H1 (cell line): ENCODE data around the gene TEAD2. TPM values are rescaled to one million over a fixed set of nuclear protein-coding genes. Genes with fewer than 3 reads are reported as not detected.

Experiments
- CBX8 ChIP-seq: fragments of 300-800, 300-1000 bp; sonication (generic); IDR thresholded peaks from 2 replicates; pipeline ENCODE4 v1.7.1; 2016; ENCODE audit warnings: low read depth, low read length, borderline replicate concordance
- EZH2 ChIP-seq: fragments of 200-600 bp; sonication (generic); IDR thresholded peaks from 2 replicates; pipeline ENCODE4 v1.7.1; 2012; ENCODE audit warnings: low read depth, mild to moderate bottlenecking, moderate library complexity, low read length, inconsistent platforms; ENCODE audit not compliant: severe bottlenecking
- RFX5 ChIP-seq: IDR thresholded peaks from 2 replicates; pipeline ENCODE4 v1.6.1; 2011; ENCODE audit warnings: low read depth, low read length, improper control_type of control experiment, borderline replicate concordance
- TBP ChIP-seq: IDR thresholded peaks from 2 replicates; pipeline ENCODE4 v1.6.1; 2011; ENCODE audit warnings: low read depth, low read length, improper control_type of control experiment
- polyA plus RNA-seq, 7 experiments: library from polyadenylated mRNA; depleted of rRNA in 3 of 7; stranded (reverse) in 5 of 7; unstranded in 2 of 7; fragments of >200 nt in 5 of 7; fragments of 200-250 nt in 2 of 7; gene quantifications; 1 replicate in 5 of 7; 2 replicates in 1 of 7; 4 replicates in 1 of 7; pipeline versions ENCODE4 v1.2.1 to v1.2.3, GENCODE V29; 2011 to 2013; ENCODE audit warnings: missing spikeins in 2 of 7, mixed read lengths in 2 of 7
- total RNA-seq: library from RNA; stranded (reverse); fragmentation: NEBNext Ultra II Directional; extraction: Animal tissue kit (Norgen Biotek cat#: 25700); gene quantifications from 2 replicates; pipeline ENCODE4 v1.2.1, GENCODE V29; 2021

Gene TEAD2
- total and polyA plus RNA-seq, 2 of the 8 experiments (the other 6 are each of a cell fraction or from before 2014, with no cell fraction given) = 87.6 to 146 TPM

DNA sequence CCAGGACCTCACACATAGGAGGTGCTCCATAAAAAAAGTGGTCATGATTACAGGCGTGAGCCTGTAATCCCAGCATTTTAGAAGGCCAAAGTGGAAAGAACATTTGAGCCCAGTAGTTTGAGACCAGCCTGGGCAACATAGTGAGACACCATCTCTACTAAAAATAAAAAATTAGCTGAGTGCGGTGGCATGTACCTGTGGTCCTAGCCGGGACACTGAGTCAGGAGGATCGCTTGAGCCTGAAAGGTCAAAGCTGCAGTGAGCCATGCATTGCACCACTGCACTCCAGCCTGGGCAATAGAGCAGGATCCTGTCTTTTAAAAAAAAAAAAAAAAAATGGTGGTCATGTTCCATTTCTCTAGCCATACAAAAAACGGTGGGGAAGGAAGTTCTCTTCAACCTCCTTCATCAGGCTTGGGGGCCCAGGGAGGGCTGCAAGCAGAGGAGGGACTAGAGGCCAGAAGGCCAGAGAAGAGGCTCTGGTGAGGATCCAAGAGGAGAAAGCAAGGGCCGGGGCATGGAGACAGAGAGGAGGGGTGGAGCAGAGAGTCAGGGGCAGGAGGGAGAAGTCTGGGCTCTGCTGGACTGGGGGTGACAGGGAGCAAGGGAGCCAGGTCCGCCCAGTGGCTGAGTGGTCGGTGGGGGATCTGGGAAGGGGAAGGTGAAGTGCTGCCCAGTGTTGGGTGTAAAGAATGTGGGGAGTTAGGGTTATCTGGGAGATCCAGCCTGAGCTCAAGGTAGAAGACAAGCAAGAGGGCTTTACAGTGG lies 34.7 kb upstream of the TEAD2 start (continued):
- TF ChIP-seq TBP (no peak), RFX5 (no peak), EZH2 (no peak), CBX8 (no peak)
- TF ChIP-seq, all 59 proteins: peak for 0
